Activated T-helper 1 cell treated with anti-CD3 and anti-CD28 coated beads, Interleukin-2, amount 50 U/mL, for 16 hours (primary cell): Measurements from ENCODE around the gene KBTBD13.
"Not testable (repeated sequence)": the region's sequence is repeated elsewhere in the genome, so short reads cannot be mapped to it uniquely, and the experiment has no call there.

Experiments used
- DNase-seq, 2 donors: peaks; one replicate each; pipeline ENCODE4 v3.0.0-alpha.2; 2020; ENCODE audit warnings: low read depth in 1 of 2, low spot score in 1 of 2

Gene KBTBD13

GRCh38 chr15:65087873-65088642 lies 11.5 kb downstream of the KBTBD13 start:
- no peak for DNase-seq

- no peak for DNase-seq
Observed at GRCh38 chr15:65088643-65089021, 12.1 kb downstream of the KBTBD13 start.

- DNase-seq, result no peak
Observed at GRCh38 chr15:65089206-65089824, 12.8 kb downstream of the KBTBD13 start.

- DNase-seq, result no peak
Observed at GRCh38 chr15:65091946-65092770, 15.6 kb downstream of the KBTBD13 start.

- no peak for DNase-seq
Observed at GRCh38 chr15:65092911-65093792, 16.6 kb downstream of the KBTBD13 start.

GRCh38 chr15:65093793-65094170 lies 17.2 kb downstream of the KBTBD13 start:
- DNase-seq, result not testable (repeated sequence)

- DNase-seq, result no peak
Observed at GRCh38 chr15:65094294-65094995, 17.9 kb downstream of the KBTBD13 start.

GRCh38 chr15:65095011-65095746 lies 18.6 kb downstream of the KBTBD13 start:
- DNase-seq, result no peak

GRCh38 chr15:65095747-65096104 lies 19.2 kb downstream of the KBTBD13 start:
- no peak for DNase-seq

GRCh38 chr15:65096481-65097385 lies 20.2 kb downstream of the KBTBD13 start:
- DNase-seq, result no peak

GRCh38 chr15:65097651-65098263 lies 21.2 kb downstream of the KBTBD13 start:
- DNase-seq, result no peak

- no peak for DNase-seq
Observed at GRCh38 chr15:65099336-65099735, 22.8 kb downstream of the KBTBD13 start.

GRCh38 chr15:65099801-65100200 lies 23.3 kb downstream of the KBTBD13 start:
- not testable (repeated sequence) for DNase-seq

- no peak for DNase-seq
Observed at GRCh38 chr15:65100442-65100841, 23.9 kb downstream of the KBTBD13 start.

- DNase-seq, result peak in 1 of 2 donors; percentile 11
Observed at GRCh38 chr15:65101411-65101890, 24.9 kb downstream of the KBTBD13 start.

GRCh38 chr15:65101891-65102708 lies 25.6 kb downstream of the KBTBD13 start:
- DNase-seq, result no peak

GRCh38 chr15:65102912-65103311 lies 26.4 kb downstream of the KBTBD13 start:
- no peak for DNase-seq
